Hepatocyte (in vitro differentiated cells): ENCODE data around the gene RNF182.

ENCODE experiments used
- EZH2 ChIP-seq: fragments of 200-600 bp; sonication (generic); IDR thresholded peaks from 2 replicates; pipeline ENCODE4 v1.6.1; 2016; ENCODE audit warnings: antibody characterized with exemption, mild to moderate bottlenecking, borderline replicate concordance
- EZH2phosphoT487 ChIP-seq: fragments of 200-600 bp; sonication (generic); IDR thresholded peaks from one replicate; pipeline ENCODE4 v1.6.1; 2018; ENCODE audit warnings: antibody characterized with exemption, mild to moderate bottlenecking, low read depth, moderate library complexity; ENCODE audit not compliant: unreplicated experiment, severe bottlenecking
- TF ChIP-seq, protein P1 (sequence below): fragments of 200-600 bp; sonication (generic); IDR thresholded peaks from 2 replicates; pipeline ENCODE4 v1.5.1; 2016; ENCODE audit warnings: antibody characterized with exemption, mild to moderate bottlenecking; ENCODE audit not compliant: poor library complexity

DNA sequence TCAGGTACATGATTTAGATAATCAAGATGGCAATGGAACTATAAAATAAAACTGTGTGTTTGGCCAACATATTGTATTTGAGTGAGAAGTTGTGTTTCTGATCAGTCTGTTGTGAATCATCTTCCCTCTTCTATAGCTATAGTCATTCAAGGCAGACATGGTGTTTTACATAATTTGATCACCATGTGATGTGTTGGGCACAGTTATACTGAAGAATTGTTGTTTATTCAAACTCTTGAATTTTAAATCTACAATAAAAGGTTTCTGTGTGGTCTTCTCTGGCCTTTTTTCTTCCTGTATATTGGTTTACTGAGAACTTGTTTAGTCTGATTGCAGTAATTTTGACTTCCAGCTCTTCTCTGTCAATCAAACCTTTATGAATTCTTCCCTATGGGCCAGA lies 4.4 kb downstream of the RNF182 start:
- TF ChIP-seq, protein P1, sequence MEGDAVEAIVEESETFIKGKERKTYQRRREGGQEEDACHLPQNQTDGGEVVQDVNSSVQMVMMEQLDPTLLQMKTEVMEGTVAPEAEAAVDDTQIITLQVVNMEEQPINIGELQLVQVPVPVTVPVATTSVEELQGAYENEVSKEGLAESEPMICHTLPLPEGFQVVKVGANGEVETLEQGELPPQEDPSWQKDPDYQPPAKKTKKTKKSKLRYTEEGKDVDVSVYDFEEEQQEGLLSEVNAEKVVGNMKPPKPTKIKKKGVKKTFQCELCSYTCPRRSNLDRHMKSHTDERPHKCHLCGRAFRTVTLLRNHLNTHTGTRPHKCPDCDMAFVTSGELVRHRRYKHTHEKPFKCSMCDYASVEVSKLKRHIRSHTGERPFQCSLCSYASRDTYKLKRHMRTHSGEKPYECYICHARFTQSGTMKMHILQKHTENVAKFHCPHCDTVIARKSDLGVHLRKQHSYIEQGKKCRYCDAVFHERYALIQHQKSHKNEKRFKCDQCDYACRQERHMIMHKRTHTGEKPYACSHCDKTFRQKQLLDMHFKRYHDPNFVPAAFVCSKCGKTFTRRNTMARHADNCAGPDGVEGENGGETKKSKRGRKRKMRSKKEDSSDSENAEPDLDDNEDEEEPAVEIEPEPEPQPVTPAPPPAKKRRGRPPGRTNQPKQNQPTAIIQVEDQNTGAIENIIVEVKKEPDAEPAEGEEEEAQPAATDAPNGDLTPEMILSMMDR, result no peak
- no peak for TF ChIP-seq EZH2phosphoT487
- no peak for TF ChIP-seq EZH2
